Gastroesophageal sphincter (tissue), 3 donors: ENCODE results near the gene PCSK1N.

Source experiments
- EP300 ChIP-seq: sonication (generic); formaldehyde crosslinking; IDR thresholded peaks from one replicate; pipeline ENCODE4 v1.6.1; 2017; ENCODE audit warnings: antibody characterized with exemption, mild to moderate bottlenecking
- POLR2A ChIP-seq, 2 donors: fragments of 450-650 bp; IDR thresholded peaks; one replicate each; pipeline ENCODE4 v1.6.1; 2017; ENCODE audit warnings: antibody characterized with exemption in 2 of 2, mild to moderate bottlenecking in 2 of 2, moderate library complexity in 1 of 2
- POLR2AphosphoS5 ChIP-seq: sonication (generic); formaldehyde crosslinking; IDR thresholded peaks from one replicate; pipeline ENCODE4 v1.6.1; 2017; ENCODE audit warnings: antibody characterized with exemption
- TF ChIP-seq, protein P1 (sequence below), 4 experiments: fragments of 200-600 bp in 2 of 4; fragments of 450-650 bp in 2 of 4; sonication (generic) in 1 of 4; IDR thresholded peaks; one replicate each; pipeline ENCODE4 v1.5.1; 2017 to 2019; ENCODE audit warnings: antibody characterized with exemption in 4 of 4, mild to moderate bottlenecking in 2 of 4, moderate library complexity in 2 of 4

DNA sequence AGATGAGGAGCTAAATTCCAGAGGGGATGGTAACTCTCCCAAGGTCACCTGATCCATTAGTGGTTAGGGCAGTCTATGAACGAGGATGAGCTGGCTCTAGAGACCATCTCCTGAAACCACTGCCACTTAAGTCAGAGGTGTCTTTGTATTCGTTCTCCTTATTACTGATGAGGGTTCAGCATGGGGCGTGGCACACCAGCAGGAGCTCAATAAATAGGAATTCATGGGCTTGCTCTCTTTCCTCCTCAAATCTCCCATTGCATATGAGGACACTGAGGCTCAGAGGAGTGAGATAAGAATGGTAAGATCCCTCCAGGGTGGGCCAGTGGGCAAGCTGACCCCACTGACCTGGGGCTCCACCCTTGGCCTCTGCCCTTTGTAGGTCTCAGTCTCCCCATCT lies 50.7 kb downstream of the PCSK1N start:
- TF ChIP-seq POLR2A (IDR thresholded peaks at IDR 0.05) (no peak), POLR2AphosphoS5 (no peak), EP300 (no peak)
- TF ChIP-seq, protein P1, sequence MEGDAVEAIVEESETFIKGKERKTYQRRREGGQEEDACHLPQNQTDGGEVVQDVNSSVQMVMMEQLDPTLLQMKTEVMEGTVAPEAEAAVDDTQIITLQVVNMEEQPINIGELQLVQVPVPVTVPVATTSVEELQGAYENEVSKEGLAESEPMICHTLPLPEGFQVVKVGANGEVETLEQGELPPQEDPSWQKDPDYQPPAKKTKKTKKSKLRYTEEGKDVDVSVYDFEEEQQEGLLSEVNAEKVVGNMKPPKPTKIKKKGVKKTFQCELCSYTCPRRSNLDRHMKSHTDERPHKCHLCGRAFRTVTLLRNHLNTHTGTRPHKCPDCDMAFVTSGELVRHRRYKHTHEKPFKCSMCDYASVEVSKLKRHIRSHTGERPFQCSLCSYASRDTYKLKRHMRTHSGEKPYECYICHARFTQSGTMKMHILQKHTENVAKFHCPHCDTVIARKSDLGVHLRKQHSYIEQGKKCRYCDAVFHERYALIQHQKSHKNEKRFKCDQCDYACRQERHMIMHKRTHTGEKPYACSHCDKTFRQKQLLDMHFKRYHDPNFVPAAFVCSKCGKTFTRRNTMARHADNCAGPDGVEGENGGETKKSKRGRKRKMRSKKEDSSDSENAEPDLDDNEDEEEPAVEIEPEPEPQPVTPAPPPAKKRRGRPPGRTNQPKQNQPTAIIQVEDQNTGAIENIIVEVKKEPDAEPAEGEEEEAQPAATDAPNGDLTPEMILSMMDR (IDR thresholded peaks at IDR 0.05), result no peak
